SK-N-SH treated with all-trans-retinoic acid at 6 μM for 48 hours (cell line): ENCODE results near the gene AGBL1.

Experiments used
- ATAC-seq: fragments of 200-7000 bp; cut with Tn5 transposase; 3 replicates; pipeline ENCODE4 v1.9.1; 2020; ENCODE audit warnings: mild to moderate bottlenecking, moderate library complexity
- BACH2 ChIP-seq: fragments of 250-450 bp; sonication (Bioruptor Pico); IDR thresholded peaks from 2 replicates; pipeline ENCODE4 v1.9.0; 2021; ENCODE audit warnings: mild to moderate bottlenecking, borderline replicate concordance
- GLIS3 ChIP-seq: fragments of 250-450 bp; sonication (Bioruptor Pico); IDR thresholded peaks from 2 replicates; pipeline ENCODE4 v1.5.0; 2020; ENCODE audit warnings: mild to moderate bottlenecking, moderate library complexity
- ISL1 ChIP-seq: fragments of 250-450 bp; sonication (Bioruptor Pico); IDR thresholded peaks from 2 replicates; pipeline ENCODE4 v2.1.2; 2022; ENCODE audit warnings: mild to moderate bottlenecking, moderate library complexity
- PPARA ChIP-seq: fragments of 250-450 bp; sonication (Bioruptor Pico); IDR thresholded peaks from 2 replicates; pipeline ENCODE4 v1.5.0; 2020; ENCODE audit warnings: mild to moderate bottlenecking, borderline replicate concordance
- RARB ChIP-seq: fragments of 250-450 bp; sonication (Bioruptor Pico); IDR thresholded peaks from 2 replicates; pipeline ENCODE4 v1.8.0; 2021; ENCODE audit warnings: mild to moderate bottlenecking, moderate library complexity
- SNAI2 ChIP-seq: fragments of 250-450 bp; sonication (Bioruptor Pico); IDR thresholded peaks from 2 replicates; pipeline ENCODE4 v1.5.0; 2020; ENCODE audit warnings: mild to moderate bottlenecking, moderate library complexity
- TCF4 ChIP-seq: fragments of 250-450 bp; sonication (Bioruptor Pico); IDR thresholded peaks from 2 replicates; pipeline ENCODE4 v1.8.0; 2021; ENCODE audit warnings: mild to moderate bottlenecking, moderate library complexity, borderline replicate concordance
- TOX ChIP-seq: fragments of 250-450 bp; sonication (Bioruptor Pico); IDR thresholded peaks from 2 replicates; pipeline ENCODE4 v1.8.0; 2021; ENCODE audit warnings: mild to moderate bottlenecking, moderate library complexity, borderline replicate concordance
- ZFP30 ChIP-seq: fragments of 450-650 bp; formaldehyde crosslinking; IDR thresholded peaks from 2 replicates; pipeline ENCODE4 v1.5.0; 2022; ENCODE audit warnings: mild to moderate bottlenecking, moderate library complexity
- ZNF8 ChIP-seq: fragments of 450-650 bp; formaldehyde crosslinking; IDR thresholded peaks from 2 replicates; pipeline ENCODE4 v1.5.0; 2020; ENCODE audit warnings: mild to moderate bottlenecking, moderate library complexity
- TF ChIP-seq, protein P1 (sequence below): fragments of 250-450 bp; sonication (Bioruptor Pico); IDR thresholded peaks from 2 replicates; pipeline ENCODE4 v1.8.0; 2020; ENCODE audit warnings: mild to moderate bottlenecking, moderate library complexity, borderline replicate concordance
- TF ChIP-seq, protein P2 (sequence below): fragments of 250-450 bp; sonication (Bioruptor Pico); IDR thresholded peaks from 2 replicates; pipeline ENCODE4 v1.8.0; 2021; ENCODE audit warnings: low read depth, mild to moderate bottlenecking, moderate library complexity, borderline replicate concordance
- TF ChIP-seq, protein P3 (sequence below): fragments of 250-450 bp; sonication (Bioruptor Pico); IDR thresholded peaks from 2 replicates; pipeline ENCODE4 v1.5.0; 2020; ENCODE audit warnings: mild to moderate bottlenecking, moderate library complexity
- TF ChIP-seq, protein P4 (sequence below): fragments of 250-450 bp; sonication (Bioruptor Pico); IDR thresholded peaks from 2 replicates; pipeline ENCODE4 v1.5.1; 2021; ENCODE audit warnings: mild to moderate bottlenecking, moderate library complexity
- TF ChIP-seq, protein P5 (sequence below): fragments of 250-450 bp; sonication (Bioruptor Pico); IDR thresholded peaks from 2 replicates; pipeline ENCODE4 v1.5.1; 2020; ENCODE audit warnings: low read depth, mild to moderate bottlenecking, moderate library complexity

Gene AGBL1

DNA sequence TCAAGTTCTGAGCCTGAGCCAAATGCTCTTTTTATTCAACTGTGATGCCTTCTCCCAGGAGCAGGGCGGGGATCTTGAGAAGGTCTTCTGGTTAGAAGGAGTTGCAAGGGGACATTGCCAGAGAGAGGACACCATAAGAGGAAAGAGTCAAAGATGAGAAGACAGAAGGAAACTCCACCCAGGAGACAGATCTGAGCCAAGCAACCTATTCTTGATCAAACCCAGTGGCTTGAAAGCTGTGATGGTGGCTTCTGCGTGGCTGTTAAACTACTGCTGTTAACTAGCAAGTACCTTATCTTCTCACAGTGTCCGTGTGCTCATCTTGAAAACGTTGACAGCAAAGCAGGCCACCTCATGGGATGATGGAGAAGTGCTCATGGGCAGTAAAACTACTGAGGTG is 19.8 kb upstream of the AGBL1 start:
- no peak for ATAC-seq
- TF ChIP-seq, protein P1, sequence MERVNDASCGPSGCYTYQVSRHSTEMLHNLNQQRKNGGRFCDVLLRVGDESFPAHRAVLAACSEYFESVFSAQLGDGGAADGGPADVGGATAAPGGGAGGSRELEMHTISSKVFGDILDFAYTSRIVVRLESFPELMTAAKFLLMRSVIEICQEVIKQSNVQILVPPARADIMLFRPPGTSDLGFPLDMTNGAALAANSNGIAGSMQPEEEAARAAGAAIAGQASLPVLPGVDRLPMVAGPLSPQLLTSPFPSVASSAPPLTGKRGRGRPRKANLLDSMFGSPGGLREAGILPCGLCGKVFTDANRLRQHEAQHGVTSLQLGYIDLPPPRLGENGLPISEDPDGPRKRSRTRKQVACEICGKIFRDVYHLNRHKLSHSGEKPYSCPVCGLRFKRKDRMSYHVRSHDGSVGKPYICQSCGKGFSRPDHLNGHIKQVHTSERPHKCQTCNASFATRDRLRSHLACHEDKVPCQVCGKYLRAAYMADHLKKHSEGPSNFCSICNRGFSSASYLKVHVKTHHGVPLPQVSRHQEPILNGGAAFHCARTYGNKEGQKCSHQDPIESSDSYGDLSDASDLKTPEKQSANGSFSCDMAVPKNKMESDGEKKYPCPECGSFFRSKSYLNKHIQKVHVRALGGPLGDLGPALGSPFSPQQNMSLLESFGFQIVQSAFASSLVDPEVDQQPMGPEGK = no peak
- TF ChIP-seq ISL1 (no peak), ZFP30 (CRISPR knock-in tag) (no peak)
- TF ChIP-seq, protein P2, sequence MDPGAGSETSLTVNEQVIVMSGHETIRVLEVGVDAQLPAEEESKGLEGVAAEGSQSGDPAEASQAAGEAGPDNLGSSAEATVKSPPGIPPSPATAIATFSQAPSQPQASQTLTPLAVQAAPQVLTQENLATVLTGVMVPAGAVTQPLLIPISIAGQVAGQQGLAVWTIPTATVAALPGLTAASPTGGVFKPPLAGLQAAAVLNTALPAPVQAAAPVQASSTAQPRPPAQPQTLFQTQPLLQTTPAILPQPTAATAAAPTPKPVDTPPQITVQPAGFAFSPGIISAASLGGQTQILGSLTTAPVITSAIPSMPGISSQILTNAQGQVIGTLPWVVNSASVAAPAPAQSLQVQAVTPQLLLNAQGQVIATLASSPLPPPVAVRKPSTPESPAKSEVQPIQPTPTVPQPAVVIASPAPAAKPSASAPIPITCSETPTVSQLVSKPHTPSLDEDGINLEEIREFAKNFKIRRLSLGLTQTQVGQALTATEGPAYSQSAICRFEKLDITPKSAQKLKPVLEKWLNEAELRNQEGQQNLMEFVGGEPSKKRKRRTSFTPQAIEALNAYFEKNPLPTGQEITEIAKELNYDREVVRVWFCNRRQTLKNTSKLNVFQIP (CRISPR knock-in tag) = no peak
- TF ChIP-seq, protein P3, sequence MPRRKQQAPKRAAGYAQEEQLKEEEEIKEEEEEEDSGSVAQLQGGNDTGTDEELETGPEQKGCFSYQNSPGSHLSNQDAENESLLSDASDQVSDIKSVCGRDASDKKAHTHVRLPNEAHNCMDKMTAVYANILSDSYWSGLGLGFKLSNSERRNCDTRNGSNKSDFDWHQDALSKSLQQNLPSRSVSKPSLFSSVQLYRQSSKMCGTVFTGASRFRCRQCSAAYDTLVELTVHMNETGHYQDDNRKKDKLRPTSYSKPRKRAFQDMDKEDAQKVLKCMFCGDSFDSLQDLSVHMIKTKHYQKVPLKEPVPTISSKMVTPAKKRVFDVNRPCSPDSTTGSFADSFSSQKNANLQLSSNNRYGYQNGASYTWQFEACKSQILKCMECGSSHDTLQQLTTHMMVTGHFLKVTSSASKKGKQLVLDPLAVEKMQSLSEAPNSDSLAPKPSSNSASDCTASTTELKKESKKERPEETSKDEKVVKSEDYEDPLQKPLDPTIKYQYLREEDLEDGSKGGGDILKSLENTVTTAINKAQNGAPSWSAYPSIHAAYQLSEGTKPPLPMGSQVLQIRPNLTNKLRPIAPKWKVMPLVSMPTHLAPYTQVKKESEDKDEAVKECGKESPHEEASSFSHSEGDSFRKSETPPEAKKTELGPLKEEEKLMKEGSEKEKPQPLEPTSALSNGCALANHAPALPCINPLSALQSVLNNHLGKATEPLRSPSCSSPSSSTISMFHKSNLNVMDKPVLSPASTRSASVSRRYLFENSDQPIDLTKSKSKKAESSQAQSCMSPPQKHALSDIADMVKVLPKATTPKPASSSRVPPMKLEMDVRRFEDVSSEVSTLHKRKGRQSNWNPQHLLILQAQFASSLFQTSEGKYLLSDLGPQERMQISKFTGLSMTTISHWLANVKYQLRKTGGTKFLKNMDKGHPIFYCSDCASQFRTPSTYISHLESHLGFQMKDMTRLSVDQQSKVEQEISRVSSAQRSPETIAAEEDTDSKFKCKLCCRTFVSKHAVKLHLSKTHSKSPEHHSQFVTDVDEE = no peak

DNA sequence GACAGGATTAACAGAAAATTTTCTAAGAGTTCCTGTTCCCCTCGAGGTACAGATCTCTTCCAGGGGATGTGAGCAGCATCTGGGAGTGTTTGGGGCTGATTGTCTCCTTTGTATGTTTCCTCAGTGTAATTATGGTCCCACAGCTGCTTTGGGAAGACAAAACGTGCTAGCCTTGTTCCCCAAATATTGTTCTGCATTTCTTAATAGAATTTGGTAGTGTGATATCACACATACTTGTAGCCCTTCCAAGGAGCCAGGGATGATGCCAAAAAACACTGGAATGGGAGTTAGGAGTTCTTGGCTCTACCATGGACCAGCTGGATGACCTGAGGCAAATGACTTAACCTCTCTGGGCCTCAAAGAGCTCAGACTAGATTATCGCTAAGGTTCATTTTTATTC is 19.0 kb upstream of the AGBL1 start:
- TF ChIP-seq RARB (CRISPR knock-in tag) = no peak
- no peak for TF ChIP-seq ISL1
- TF ChIP-seq, protein P2 (CRISPR knock-in tag) = no peak
- no peak for TF ChIP-seq SNAI2
- no peak for TF ChIP-seq ZNF8 (CRISPR knock-in tag)
- ATAC-seq = no peak

DNA sequence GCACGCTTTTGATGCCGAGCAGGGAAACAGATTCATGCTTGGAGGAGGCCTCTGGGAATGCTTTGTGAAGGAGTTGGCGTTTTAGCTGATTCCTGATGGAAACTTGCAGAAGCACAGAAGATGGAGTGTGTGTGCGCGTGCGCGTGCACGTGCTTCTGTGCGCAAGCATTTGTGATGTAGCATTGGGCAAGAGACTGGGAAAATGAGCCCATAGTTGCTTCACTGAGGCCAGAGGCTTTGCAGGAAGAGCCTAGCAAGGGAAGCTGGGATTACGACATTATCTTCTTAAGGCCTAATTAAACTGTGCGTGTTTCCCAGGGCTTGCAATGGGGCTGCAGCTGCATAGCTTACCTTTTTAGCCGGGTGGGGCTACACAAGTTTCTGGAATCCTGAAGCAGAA is 18.1 kb upstream of the AGBL1 start:
- TF ChIP-seq, protein P2 (CRISPR knock-in tag) = no peak
- TF ChIP-seq TOX (CRISPR knock-in tag) (no peak), BACH2 (CRISPR knock-in tag) (no peak), GLIS3 (CRISPR knock-in tag) (no peak), ISL1 (no peak), ZFP30 (CRISPR knock-in tag) (no peak), PPARA (no peak), TCF4 (CRISPR knock-in tag) (no peak), SNAI2 (no peak)
- TF ChIP-seq, protein P4, sequence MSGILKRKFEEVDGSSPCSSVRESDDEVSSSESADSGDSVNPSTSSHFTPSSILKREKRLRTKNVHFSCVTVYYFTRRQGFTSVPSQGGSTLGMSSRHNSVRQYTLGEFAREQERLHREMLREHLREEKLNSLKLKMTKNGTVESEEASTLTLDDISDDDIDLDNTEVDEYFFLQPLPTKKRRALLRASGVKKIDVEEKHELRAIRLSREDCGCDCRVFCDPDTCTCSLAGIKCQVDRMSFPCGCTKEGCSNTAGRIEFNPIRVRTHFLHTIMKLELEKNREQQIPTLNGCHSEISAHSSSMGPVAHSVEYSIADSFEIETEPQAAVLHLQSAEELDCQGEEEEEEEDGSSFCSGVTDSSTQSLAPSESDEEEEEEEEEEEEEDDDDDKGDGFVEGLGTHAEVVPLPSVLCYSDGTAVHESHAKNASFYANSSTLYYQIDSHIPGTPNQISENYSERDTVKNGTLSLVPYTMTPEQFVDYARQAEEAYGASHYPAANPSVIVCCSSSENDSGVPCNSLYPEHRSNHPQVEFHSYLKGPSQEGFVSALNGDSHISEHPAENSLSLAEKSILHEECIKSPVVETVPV (CRISPR knock-in tag) = no peak
- TF ChIP-seq, protein P5, sequence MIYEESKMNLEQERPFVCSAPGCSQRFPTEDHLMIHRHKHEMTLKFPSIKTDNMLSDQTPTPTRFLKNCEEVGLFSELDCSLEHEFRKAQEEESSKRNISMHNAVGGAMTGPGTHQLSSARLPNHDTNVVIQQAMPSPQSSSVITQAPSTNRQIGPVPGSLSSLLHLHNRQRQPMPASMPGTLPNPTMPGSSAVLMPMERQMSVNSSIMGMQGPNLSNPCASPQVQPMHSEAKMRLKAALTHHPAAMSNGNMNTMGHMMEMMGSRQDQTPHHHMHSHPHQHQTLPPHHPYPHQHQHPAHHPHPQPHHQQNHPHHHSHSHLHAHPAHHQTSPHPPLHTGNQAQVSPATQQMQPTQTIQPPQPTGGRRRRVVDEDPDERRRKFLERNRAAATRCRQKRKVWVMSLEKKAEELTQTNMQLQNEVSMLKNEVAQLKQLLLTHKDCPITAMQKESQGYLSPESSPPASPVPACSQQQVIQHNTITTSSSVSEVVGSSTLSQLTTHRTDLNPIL (CRISPR knock-in tag) = no peak
- ATAC-seq = no peak
